Measurements from ENCODE around the gene HEPACAM2.

- TF ChIP-seq CTCF (conservative IDR thresholded peaks at IDR 0.05) (no peak), ZFX (IDR thresholded peaks at IDR 0.05) (no peak)
Observed at GRCh38 chr7:93203496-93203895, 22.8 kb downstream of the HEPACAM2 start.
